Activated CD4-positive, alpha-beta T cell treated with anti-CD3 and anti-CD28 coated beads for 48 hours (primary cell): Measurements from ENCODE around the gene WNT3.
A peak's percentile ranks its signal among the peaks of the same experiment; 100 is the strongest.
"Not testable (repeated sequence)": the region's sequence is repeated elsewhere in the genome, so short reads cannot be mapped to it uniquely, and the experiment has no call there.

Experiments
- DNase-seq: peaks from one replicate; pipeline ENCODE4 v3.0.0-alpha.2; 2020

Gene WNT3

GRCh38 chr17:46764000-46764708, 54.3 kb downstream of the WNT3 start:
- no peak for DNase-seq

GRCh38 chr17:46763416-46763815, 55.1 kb downstream of the WNT3 start:
- no peak for DNase-seq

GRCh38 chr17:46759141-46759540, 59.4 kb downstream of the WNT3 start:
- no peak for DNase-seq

- DNase-seq: no peak
Observed at GRCh38 chr17:46758614-46759013, 59.9 kb downstream of the WNT3 start.

GRCh38 chr17:46757588-46757987, 60.9 kb downstream of the WNT3 start:
- not testable (repeated sequence) for DNase-seq

- no peak for DNase-seq
Observed at GRCh38 chr17:46756861-46757260, 61.6 kb downstream of the WNT3 start.

- DNase-seq: no peak
Observed at GRCh38 chr17:46756081-46756735, 62.3 kb downstream of the WNT3 start.

GRCh38 chr17:46753776-46754175, 64.7 kb downstream of the WNT3 start:
- DNase-seq: no peak

GRCh38 chr17:46751425-46751824, 67.1 kb downstream of the WNT3 start:
- no peak for DNase-seq

- no peak for DNase-seq
Observed at GRCh38 chr17:46745376-46745775, 73.1 kb downstream of the WNT3 start.

GRCh38 chr17:46744441-46744840, 74.1 kb downstream of the WNT3 start:
- DNase-seq: no peak

GRCh38 chr17:46742565-46743270, 75.8 kb downstream of the WNT3 start:
- DNase-seq: peak; percentile 27

- no peak for DNase-seq
Observed at GRCh38 chr17:46741122-46741730, 77.3 kb downstream of the WNT3 start.

GRCh38 chr17:46739982-46740381, 78.5 kb downstream of the WNT3 start:
- no peak for DNase-seq

GRCh38 chr17:46738544-46738943, 79.9 kb downstream of the WNT3 start:
- no peak for DNase-seq

- no peak for DNase-seq
Observed at GRCh38 chr17:46737326-46737725, 81.2 kb downstream of the WNT3 start.

GRCh38 chr17:46736100-46736499, 82.4 kb downstream of the WNT3 start:
- no peak for DNase-seq

- DNase-seq: no peak
Observed at GRCh38 chr17:46733837-46734475, 84.5 kb downstream of the WNT3 start.

- no peak for DNase-seq
Observed at GRCh38 chr17:46732754-46733398, 85.6 kb downstream of the WNT3 start.

GRCh38 chr17:46732160-46732559, 86.3 kb downstream of the WNT3 start:
- no peak for DNase-seq

GRCh38 chr17:46730679-46731078, 87.8 kb downstream of the WNT3 start:
- DNase-seq: no peak

GRCh38 chr17:46730026-46730425, 88.5 kb downstream of the WNT3 start:
- DNase-seq: no peak
